H1 (cell line): Measurements from ENCODE around the gene CAPZB. TPM values are rescaled to one million over a fixed set of nuclear protein-coding genes. Genes with fewer than 3 reads are reported as not detected.

ENCODE experiments used
- CTCF ChIA-PET: fragments of 300-600 bp; sonication (Branson Sonifier 250); formaldehyde crosslinking; loops from one replicate; lab custom pipeline; 2021; ENCODE audit not compliant: partially characterized antibody; lab: Charles Lee
- POLR2A ChIA-PET: fragments of 300-600 bp; sonication (Branson Sonifier 250); formaldehyde crosslinking; loops from one replicate; lab custom pipeline; 2021; ENCODE audit warnings: inconsistent platforms; ENCODE audit not compliant: partially characterized antibody; lab: Charles Lee
- DNase-seq, 2 experiments: peaks; one replicate each; pipeline versions ENCODE4 v3.0.0 to v3.0.0-alpha.2; 2010 to 2022; ENCODE audit warnings: low spot score in 2 of 2, low read depth in 1 of 2, mixed read lengths in 1 of 2
- FAIRE-seq: peaks from 2 replicates; lab custom pipeline; 2011; peaks lifted over from hg19 to GRCh38; lab: Jason Lieb, UNC
- H2AFZ ChIP-seq: 2 replicates; pipeline ENCODE4 v1.8.1; 2012; ENCODE audit warnings: low read length, inconsistent platforms
- H2AK5ac ChIP-seq: 2 replicates; pipeline ENCODE4 v1.6.1; 2013; ENCODE audit warnings: low read depth, low read length
- H2BK120ac ChIP-seq: replicated peaks from 2 replicates; pipeline ENCODE3; 2013; ENCODE audit warnings: low read depth, low read length, inconsistent platforms
- H2BK12ac ChIP-seq: 2 replicates; pipeline ENCODE4 v1.6.1; 2013; ENCODE audit warnings: low read depth, low read length
- H2BK15ac ChIP-seq: 2 replicates; pipeline ENCODE4 v1.6.1; 2013; ENCODE audit warnings: low read length
- H2BK20ac ChIP-seq: 2 replicates; pipeline ENCODE4 v1.6.1; 2013; ENCODE audit warnings: low read length
- H2BK5ac ChIP-seq: 2 replicates; pipeline ENCODE4 v1.6.1; 2013; ENCODE audit warnings: low read depth, low read length
- H3K14ac ChIP-seq: 2 replicates; pipeline ENCODE4 v1.6.1; 2013; ENCODE audit warnings: inconsistent platforms; ENCODE audit not compliant: insufficient read length
- H3K18ac ChIP-seq: 2 replicates; pipeline ENCODE4 v1.6.1; 2013; ENCODE audit warnings: low read length; ENCODE audit errors: extremely low read depth
- H3K23ac ChIP-seq: 2 replicates; pipeline ENCODE4 v1.6.1; 2013; ENCODE audit warnings: inconsistent platforms; ENCODE audit not compliant: insufficient read length
- H3K23me2 ChIP-seq: 2 replicates; pipeline ENCODE4 v1.6.1; 2013; ENCODE audit warnings: low read depth, low read length
- H3K27ac ChIP-seq: 2 replicates; pipeline ENCODE4 v1.6.1; 2011; ENCODE audit warnings: low read depth, low read length, inconsistent platforms
- H3K27me3 ChIP-seq, 4 experiments: replicated peaks in 1 of 4; 1 replicate in 1 of 4; 2 replicates in 3 of 4; pipeline versions ENCODE4 v1.6.1 to v1.8.1; 2011 to 2013; ENCODE audit warnings: low read length in 3 of 4, mild to moderate bottlenecking in 3 of 4, inconsistent platforms in 2 of 4, mixed read lengths in 2 of 4, moderate library complexity in 1 of 4; ENCODE audit not compliant: control insufficient read depth in 3 of 4, insufficient read depth in 3 of 4; ENCODE audit errors: extremely low read depth in 1 of 4
- H3K36me3 ChIP-seq, 4 experiments: 2 replicates each; pipeline versions ENCODE4 v1.6.1 to v1.8.1; 2011 to 2013; ENCODE audit warnings: mild to moderate bottlenecking in 4 of 4, low read length in 3 of 4, moderate library complexity in 2 of 4, control low read depth in 1 of 4, inconsistent platforms in 1 of 4; ENCODE audit not compliant: insufficient read depth in 4 of 4, control insufficient read depth in 2 of 4
- H3K4ac ChIP-seq: replicated peaks from 2 replicates; pipeline ENCODE3; 2013; ENCODE audit warnings: low read length, low read depth, mixed read lengths, inconsistent platforms; ENCODE audit not compliant: insufficient read length
- H3K4me1 ChIP-seq, 4 experiments: replicated peaks in 1 of 4; 1 replicate in 1 of 4; 2 replicates in 3 of 4; pipeline versions ENCODE4 v1.6.1 to v1.8.1; 2011 to 2013; ENCODE audit warnings: low read length in 3 of 4, inconsistent platforms in 2 of 4, mixed read lengths in 1 of 4; ENCODE audit not compliant: insufficient read depth in 4 of 4, control insufficient read depth in 3 of 4
- H3K4me2 ChIP-seq, 2 experiments: 2 replicates each; pipeline versions ENCODE4 v1.6.1 to v1.8.1; 2011 to 2013; ENCODE audit warnings: low read depth in 2 of 2, low read length in 2 of 2, control low read depth in 1 of 2, inconsistent platforms in 1 of 2, mild to moderate bottlenecking in 1 of 2; ENCODE audit not compliant: insufficient read depth in 1 of 2
- H3K4me3 ChIP-seq, 4 experiments: fragments of 200-600, 300-600 bp in 1 of 4; sonication (generic), shearing (Covaris generic), sonication (Bioruptor Twin) in 1 of 4; 2 replicates each; pipeline versions ENCODE4 v1.5.1 to v1.8.1; 2011 to 2016; ENCODE audit warnings: low read length in 4 of 4, low read depth in 3 of 4, control low read depth in 2 of 4, inconsistent platforms in 2 of 4, mild to moderate bottlenecking in 2 of 4, mixed read lengths in 1 of 4, moderate library complexity in 1 of 4; ENCODE audit not compliant: insufficient read depth in 2 of 4; ENCODE audit errors: extremely low read depth in 1 of 4
- H3K56ac ChIP-seq: replicated peaks from 2 replicates; pipeline ENCODE3; 2013; ENCODE audit warnings: low read depth, mild to moderate bottlenecking, mixed read lengths, low read length, inconsistent platforms; ENCODE audit not compliant: insufficient read length
- H3K79me1 ChIP-seq: 2 replicates; pipeline ENCODE4 v1.6.1; 2013; ENCODE audit warnings: low read depth, low read length, control low read depth
- H3K79me2 ChIP-seq, 2 experiments: 2 replicates each; pipeline versions ENCODE4 v1.6.1 to v1.8.1; 2012 to 2013; ENCODE audit warnings: low read length in 2 of 2, mild to moderate bottlenecking in 2 of 2, inconsistent platforms in 1 of 2; ENCODE audit not compliant: insufficient read depth in 2 of 2, control insufficient read depth in 1 of 2
- H3K9ac ChIP-seq, 4 experiments: replicated peaks in 1 of 4; 1 replicate in 1 of 4; 2 replicates in 3 of 4; pipeline versions ENCODE4 v1.6.1 to v1.8.1; 2011 to 2013; ENCODE audit warnings: low read depth in 3 of 4, low read length in 3 of 4, control low read depth in 2 of 4, mild to moderate bottlenecking in 2 of 4, moderate library complexity in 2 of 4, inconsistent platforms in 1 of 4; ENCODE audit errors: extremely low read depth in 1 of 4
- H3K9me3 ChIP-seq, 2 experiments: 2 replicates each; pipeline versions ENCODE4 v1.6.1 to v1.8.1; 2012 to 2013; ENCODE audit warnings: mild to moderate bottlenecking in 2 of 2, moderate library complexity in 2 of 2, control low read depth in 1 of 2, inconsistent platforms in 1 of 2, low read depth in 1 of 2, low read length in 1 of 2, mixed read lengths in 1 of 2; ENCODE audit not compliant: insufficient read depth in 2 of 2
- H4K20me1 ChIP-seq, 2 experiments: replicated peaks in 1 of 2; 2 replicates each; pipeline versions ENCODE3 to v1.8.1; 2011 to 2013; ENCODE audit warnings: inconsistent platforms in 2 of 2, low read length in 2 of 2, mild to moderate bottlenecking in 1 of 2; ENCODE audit not compliant: insufficient read depth in 2 of 2, control insufficient read depth in 1 of 2
- H4K5ac ChIP-seq: 2 replicates; pipeline ENCODE4 v1.6.1; 2013; ENCODE audit warnings: low read length, low read depth, mixed read lengths, inconsistent platforms; ENCODE audit not compliant: insufficient read length
- H4K8ac ChIP-seq: 2 replicates; pipeline ENCODE4 v1.8.0; 2013; ENCODE audit warnings: mild to moderate bottlenecking, moderate library complexity, low read length, inconsistent platforms; ENCODE audit not compliant: insufficient read depth; ENCODE audit errors: extremely low read depth
- H4K91ac ChIP-seq: replicated peaks from 2 replicates; pipeline ENCODE3; 2013; ENCODE audit warnings: low read length, mixed read lengths, inconsistent platforms; ENCODE audit not compliant: insufficient read length
- ATF3 ChIP-seq: IDR thresholded peaks from 2 replicates; pipeline ENCODE4 v1.6.1; 2011; ENCODE audit warnings: low read depth, mild to moderate bottlenecking, low read length; ENCODE audit not compliant: insufficient read depth
- BCL11A ChIP-seq, 2 experiments: IDR thresholded peaks; one replicate each; pipeline ENCODE4 v1.6.1; 2011; ENCODE audit warnings: low read depth in 2 of 2, low read length in 2 of 2, mild to moderate bottlenecking in 2 of 2
- BRCA1 ChIP-seq: IDR thresholded peaks from 2 replicates; pipeline ENCODE4 v1.6.1; 2012; ENCODE audit warnings: low read depth, low read length, improper control_type of control experiment
- CHD1 ChIP-seq: IDR thresholded peaks from 2 replicates; pipeline ENCODE4 v1.6.1; 2012; ENCODE audit warnings: low read depth, low read length, improper control_type of control experiment
- FOSL1 ChIP-seq: IDR thresholded peaks from 2 replicates; pipeline ENCODE4 v1.6.1; 2011; ENCODE audit warnings: mild to moderate bottlenecking, low read depth, low read length, moderate library complexity; ENCODE audit not compliant: insufficient read depth
- JUN ChIP-seq: IDR thresholded peaks from 2 replicates; pipeline ENCODE4 v1.6.1; 2011; ENCODE audit warnings: low read depth, mild to moderate bottlenecking, improper control_type of control experiment, low read length
- NRF1 ChIP-seq: IDR thresholded peaks from 2 replicates; pipeline ENCODE4 v1.6.1; 2011; ENCODE audit warnings: mild to moderate bottlenecking, low read depth, low read length, improper control_type of control experiment
- RFX5 ChIP-seq: IDR thresholded peaks from 2 replicates; pipeline ENCODE4 v1.6.1; 2011; ENCODE audit warnings: low read depth, low read length, improper control_type of control experiment, borderline replicate concordance
- RXRA ChIP-seq: IDR thresholded peaks from 2 replicates; pipeline ENCODE4 v1.6.1; 2011; ENCODE audit warnings: low read depth, mild to moderate bottlenecking, low read length, moderate library complexity; ENCODE audit not compliant: insufficient read depth
- SIX5 ChIP-seq: IDR thresholded peaks from 2 replicates; pipeline ENCODE4 v1.6.1; 2011; ENCODE audit warnings: mild to moderate bottlenecking, low read depth, low read length
- SRF ChIP-seq: IDR thresholded peaks from 2 replicates; pipeline ENCODE4 v1.6.1; 2011; ENCODE audit warnings: mild to moderate bottlenecking, low read depth, low read length, moderate library complexity
- SUZ12 ChIP-seq: fragments of 200-600 bp; sonication (generic); IDR thresholded peaks from 2 replicates; pipeline ENCODE4 v1.6.1; 2012; ENCODE audit warnings: mild to moderate bottlenecking, inconsistent platforms, low read length, moderate library complexity, mixed read lengths
- TCF12 ChIP-seq: IDR thresholded peaks from 2 replicates; pipeline ENCODE4 v1.6.1; 2011; ENCODE audit warnings: low read depth, mild to moderate bottlenecking, low read length
- WGBS, 2 experiments: shearing (Covaris generic) in 1 of 2; methylation state at CpG; one replicate each; pipeline versions ENCODE4 v1.1.6 to v1.1.7; 2013 to 2015; ENCODE audit warnings: low lambda C conversion rate in 2 of 2, mixed read lengths in 2 of 2, inconsistent platforms in 1 of 2, low coverage in 1 of 2, missing lambda C conversion rate in 1 of 2; ENCODE audit not compliant: insufficient replicate concordance in 2 of 2, insufficient coverage in 1 of 2, insufficient read length in 1 of 2; ENCODE audit errors: extremely low coverage in 1 of 2, missing lambda C conversion rate in 1 of 2; 5-methylcytosine and 5-hydroxymethylcytosine counted together
- polyA plus RNA-seq, 7 experiments: library from polyadenylated mRNA; depleted of rRNA in 3 of 7; stranded (reverse) in 5 of 7; unstranded in 2 of 7; fragments of >200 nt in 5 of 7; fragments of 200-250 nt in 2 of 7; gene quantifications; 1 replicate in 5 of 7; 2 replicates in 1 of 7; 4 replicates in 1 of 7; pipeline versions ENCODE4 v1.2.1 to v1.2.3, GENCODE V29; 2011 to 2013; ENCODE audit warnings: missing spikeins in 2 of 7, mixed read lengths in 2 of 7
- total RNA-seq: library from RNA; stranded (reverse); fragmentation: NEBNext Ultra II Directional; extraction: Animal tissue kit (Norgen Biotek cat#: 25700); gene quantifications from 2 replicates; pipeline ENCODE4 v1.2.1, GENCODE V29; 2021

CAPZB gene
- total and polyA plus RNA-seq, 2 of the 8 experiments (the other 6 are each of a cell fraction or from before 2014, with no cell fraction given) = 162 to 371 TPM

- POLR2A ChIA-PET = interaction anchor here (0.9 kb wide), 1 partner anchor 9 kb away, joined by 3 read pairs; no protein-coding TSS in a partner anchor
- no peak for TF ChIP-seq CHD1
- TF ChIP-seq SUZ12 = no peak
- no peak for TF ChIP-seq BCL11A (IDR thresholded peaks at IDR 0.05; ENCODE audit: low read depth in 2 of 2, low read length in 2 of 2)
- TF ChIP-seq FOSL1 = no peak
- TF ChIP-seq TCF12 = no peak
- no peak for TF ChIP-seq SIX5
- TF ChIP-seq RXRA = no peak
- no peak for TF ChIP-seq BRCA1
- TF ChIP-seq RFX5 = no peak
- TF ChIP-seq ATF3 = no peak
- TF ChIP-seq JUN = no peak
- TF ChIP-seq NRF1 = no peak
- TF ChIP-seq SRF = no peak
These were observed 58.1 kb downstream of the CAPZB start for GRCh38 chr1:19427087-19427781.

More at GRCh38 chr1:19427087-19427781, 58.1 kb downstream of the CAPZB start:
- Histone ChIP-seq H3K23me2 (no peaks in the 10 kb centered on the region), H3K79me1 (peaks cover 21% of the 10 kb centered on the region), H3K18ac (no peak overlapping the region), H3K36me3 (peaks cover 0 to 4% (median 0%) of the 10 kb centered on the region in 4 experiments; a peak in 1 of 8 replicates), H4K20me1 (peaks cover 40 to 45% of the 10 kb centered on the region in 2 experiments), H3K27me3 (no peaks in the 10 kb centered on the region), H3K4me2 (no peak overlapping the region), H2AK5ac (no peak overlapping the region), H3K23ac (no peak overlapping the region), H3K9me3 (no peaks in the 10 kb centered on the region), H4K91ac (no peak overlapping the region), H4K5ac (no peak overlapping the region), H2BK5ac (no peak overlapping the region), H3K4me1 (peaks cover 0 to 3% (median 0%) of the 10 kb centered on the region in 4 experiments; a peak in 1 of 7 replicates), H2BK120ac (no peak overlapping the region), H3K27ac (no peak overlapping the region), H2BK12ac (no peak overlapping the region), H2AFZ (no peak overlapping the region), H2BK20ac (no peak overlapping the region), H3K4me3 (no peak overlapping the region), H3K4ac (no peak overlapping the region), H3K56ac (no peak overlapping the region), H3K79me2 (peaks cover 16 to 94% of the 10 kb centered on the region in 2 experiments), H4K8ac (no peak overlapping the region), H2BK15ac (no peak overlapping the region), H3K14ac (no peak overlapping the region), H3K9ac (no peak overlapping the region)
- 91% methylated on average over 14 of the region's 14 CpGs; no CpG with 5 or more reads in 1 of the 2 experiments for WGBS, 2 experiments
- FAIRE-seq = no peak
- CTCF ChIA-PET = interaction anchor here (2.4 to 2.8 kb wide), 2 partner anchors 10 to 155 kb away, joined by 8 to 9 read pairs; no protein-coding TSS in a partner anchor
- DNase-seq = no peak
